HG03439 (cell line): ENCODE data around the gene VAV3.
A peak's percentile ranks its signal among the peaks of the same experiment; 100 is the strongest.

Source experiments
- ATAC-seq: cut with Tn5 transposase; IDR thresholded peaks from one replicate; pipeline ENCODE4 v1.9.1; 2021; ENCODE audit warnings: mild to moderate bottlenecking, moderate library complexity; ENCODE audit not compliant: unreplicated experiment

The VAV3 gene

GRCh38 chr1:107936498-107937481 is 28.2 kb downstream of the VAV3 start:
- ATAC-seq, result peak; percentile 40

GRCh38 chr1:107935396-107936064 is 29.4 kb downstream of the VAV3 start:
- ATAC-seq, result peak; percentile 88

- peak; percentile 38 for ATAC-seq
Measured at GRCh38 chr1:107934578-107934977, 30.4 kb downstream of the VAV3 start.

- no peak for ATAC-seq
Measured at GRCh38 chr1:107933736-107934135, 31.2 kb downstream of the VAV3 start.

- ATAC-seq, result no peak
Measured at GRCh38 chr1:107930292-107930691, 34.7 kb downstream of the VAV3 start.

- ATAC-seq, result no peak
Measured at GRCh38 chr1:107927820-107928219, 37.2 kb downstream of the VAV3 start.

- no peak for ATAC-seq
Measured at GRCh38 chr1:107926436-107927080, 38.4 kb downstream of the VAV3 start.

- ATAC-seq, result no peak
Measured at GRCh38 chr1:107925565-107925964, 39.4 kb downstream of the VAV3 start.

GRCh38 chr1:107920999-107921398 is 44.0 kb downstream of the VAV3 start:
- ATAC-seq, result no peak

GRCh38 chr1:107920561-107920960 is 44.4 kb downstream of the VAV3 start:
- no peak for ATAC-seq

- no peak for ATAC-seq
Measured at GRCh38 chr1:107919953-107920352, 45.0 kb downstream of the VAV3 start.

GRCh38 chr1:107914119-107914765 is 50.7 kb downstream of the VAV3 start:
- ATAC-seq, result no peak

GRCh38 chr1:107912656-107913055 is 52.3 kb downstream of the VAV3 start:
- no peak for ATAC-seq

- no peak for ATAC-seq
Measured at GRCh38 chr1:107900090-107900945, 64.7 kb downstream of the VAV3 start.

GRCh38 chr1:107899655-107900054 is 65.3 kb downstream of the VAV3 start:
- ATAC-seq, result no peak

GRCh38 chr1:107897438-107898345 is 67.3 kb downstream of the VAV3 start:
- no peak for ATAC-seq

GRCh38 chr1:107896936-107897335 is 68.0 kb downstream of the VAV3 start:
- no peak for ATAC-seq

- ATAC-seq, result no peak
Measured at GRCh38 chr1:107896401-107896800, 68.6 kb downstream of the VAV3 start.
